ENCODE results near the gene S1PR3.

Gene S1PR3

DNA sequence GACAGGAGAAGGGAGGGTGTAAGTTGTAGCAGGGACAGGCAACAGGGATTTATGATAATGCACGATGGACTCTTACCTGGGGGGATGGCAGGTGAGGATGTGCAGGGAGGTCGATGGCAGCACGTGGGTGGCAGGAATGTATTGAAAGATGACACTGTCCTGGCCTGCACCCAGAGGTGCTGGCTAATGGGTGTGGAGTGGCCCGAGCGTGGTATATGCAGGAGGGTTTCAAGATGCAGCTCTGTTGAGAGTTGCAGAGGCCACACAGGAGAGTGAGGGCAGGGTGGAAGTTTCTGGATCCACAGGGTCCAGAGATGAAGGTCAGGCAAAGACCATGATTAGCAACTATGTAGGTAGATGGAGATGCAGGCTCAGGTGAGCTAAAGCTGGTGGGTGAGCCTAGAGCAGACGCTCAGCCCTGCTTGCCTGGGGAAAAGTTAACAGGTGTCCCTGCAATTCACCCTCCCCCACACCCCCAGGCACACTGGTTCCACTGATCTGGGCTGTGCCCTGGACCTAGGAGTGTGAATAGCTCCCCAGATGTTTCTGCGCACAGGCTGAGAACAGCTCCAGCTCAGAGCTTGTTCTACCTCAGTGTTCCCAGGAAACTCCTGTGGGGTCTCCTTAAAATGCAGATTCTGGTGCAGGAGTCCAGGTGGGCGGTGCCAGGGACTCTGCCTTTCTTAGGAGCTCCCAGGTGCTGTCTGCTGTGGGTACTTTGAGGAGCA is 21.5 kb upstream of the S1PR3 start:
- no peak for DNase-seq

DNA sequence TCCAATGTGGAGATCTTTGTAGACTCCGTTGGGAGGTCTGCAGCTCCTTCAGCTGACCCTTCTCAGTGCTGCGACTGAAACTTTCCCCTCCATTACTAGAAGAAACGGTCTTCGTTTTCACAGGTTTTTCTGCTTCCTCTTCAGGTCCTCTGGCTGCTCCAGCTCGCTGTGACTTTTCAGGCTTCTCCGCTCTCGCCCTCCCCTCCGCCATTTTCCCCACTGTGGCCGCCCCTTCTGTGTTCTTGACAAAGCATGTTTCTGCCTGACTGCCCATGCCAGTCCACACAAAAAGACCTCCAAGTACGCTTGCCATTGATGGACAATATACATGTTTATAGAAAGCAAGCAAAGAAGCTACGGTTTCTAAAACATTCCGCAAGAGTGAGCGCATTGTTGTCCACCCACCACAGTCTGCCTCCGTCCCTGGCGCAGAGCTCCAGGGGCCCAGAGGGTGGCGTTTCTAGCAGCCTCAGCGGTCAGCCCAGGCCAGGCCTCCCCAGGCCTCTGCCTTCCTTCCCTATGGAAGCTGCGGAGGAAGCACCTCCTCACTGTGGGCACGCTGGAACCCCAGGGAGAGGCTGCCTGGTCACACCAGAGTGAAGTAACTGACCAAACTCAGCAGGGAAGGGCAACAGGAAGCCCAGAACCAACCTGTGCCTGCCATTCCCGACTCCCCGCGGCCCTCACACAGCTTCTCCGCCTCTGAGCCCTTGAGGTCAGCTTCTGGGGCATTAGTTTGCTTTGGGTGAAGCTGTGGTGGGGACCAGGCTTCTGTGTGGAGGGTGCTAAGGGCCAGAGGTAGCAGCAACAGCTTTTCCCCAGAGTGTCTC is 19.9 kb upstream of the S1PR3 start:
- no peak for DNase-seq

- no peak for DNase-seq
Measured at GRCh38 chr9:88972401-88972800, 18.9 kb upstream of the S1PR3 start.

GRCh38 chr9:88973281-88974045 is 17.8 kb upstream of the S1PR3 start:
- DNase-seq = no peak

- no peak for DNase-seq
Measured at GRCh38 chr9:88974641-88975040, 16.6 kb upstream of the S1PR3 start.

- no peak for DNase-seq
Measured at GRCh38 chr9:88975966-88976889, 15.0 kb upstream of the S1PR3 start.

DNA sequence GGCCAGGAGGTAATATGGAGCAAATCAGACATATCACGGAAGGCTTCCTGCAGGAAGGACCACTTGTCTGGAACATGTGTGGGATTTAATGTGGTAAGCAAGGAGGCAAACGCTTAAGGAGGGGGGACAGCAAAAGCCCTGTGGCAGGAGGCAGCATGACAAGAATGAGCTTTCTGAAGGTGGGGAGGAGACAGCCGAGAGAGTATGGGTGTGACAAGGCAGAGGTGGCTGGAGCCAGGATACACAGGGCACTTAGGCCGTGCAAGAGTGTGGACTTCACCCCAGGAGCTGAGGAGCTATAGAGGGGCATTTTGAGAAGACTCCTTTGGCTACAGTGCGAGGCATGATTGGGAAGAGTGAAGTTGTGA is 14.4 kb upstream of the S1PR3 start:
- no peak for DNase-seq

- DNase-seq = no peak
Measured at GRCh38 chr9:88978034-88978433, 13.2 kb upstream of the S1PR3 start.

DNA sequence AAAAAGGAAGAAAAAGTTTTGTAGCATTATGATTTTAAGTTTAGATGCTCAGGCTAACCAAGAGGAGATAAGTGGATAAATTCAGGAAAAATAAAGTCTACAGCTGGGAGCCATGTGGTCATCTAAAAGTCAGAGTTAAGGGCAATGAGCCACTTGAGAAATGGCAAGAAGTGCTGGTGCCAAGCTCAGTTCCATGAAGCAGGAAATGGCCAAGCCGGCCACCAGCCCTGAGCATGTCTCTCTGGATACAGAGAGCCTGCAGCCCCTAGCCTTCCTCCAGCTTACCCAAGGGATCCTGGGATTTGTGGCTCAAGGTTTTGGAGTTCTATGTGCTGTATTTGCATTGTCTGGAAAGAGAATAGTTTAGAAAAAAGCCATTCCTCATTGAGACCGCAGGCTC is 12.2 kb upstream of the S1PR3 start:
- no peak for DNase-seq

GRCh38 chr9:88979791-88980190 is 11.5 kb upstream of the S1PR3 start:
- no peak for DNase-seq

GRCh38 chr9:88980740-88981203 is 10.5 kb upstream of the S1PR3 start:
- DNase-seq = no peak

DNA sequence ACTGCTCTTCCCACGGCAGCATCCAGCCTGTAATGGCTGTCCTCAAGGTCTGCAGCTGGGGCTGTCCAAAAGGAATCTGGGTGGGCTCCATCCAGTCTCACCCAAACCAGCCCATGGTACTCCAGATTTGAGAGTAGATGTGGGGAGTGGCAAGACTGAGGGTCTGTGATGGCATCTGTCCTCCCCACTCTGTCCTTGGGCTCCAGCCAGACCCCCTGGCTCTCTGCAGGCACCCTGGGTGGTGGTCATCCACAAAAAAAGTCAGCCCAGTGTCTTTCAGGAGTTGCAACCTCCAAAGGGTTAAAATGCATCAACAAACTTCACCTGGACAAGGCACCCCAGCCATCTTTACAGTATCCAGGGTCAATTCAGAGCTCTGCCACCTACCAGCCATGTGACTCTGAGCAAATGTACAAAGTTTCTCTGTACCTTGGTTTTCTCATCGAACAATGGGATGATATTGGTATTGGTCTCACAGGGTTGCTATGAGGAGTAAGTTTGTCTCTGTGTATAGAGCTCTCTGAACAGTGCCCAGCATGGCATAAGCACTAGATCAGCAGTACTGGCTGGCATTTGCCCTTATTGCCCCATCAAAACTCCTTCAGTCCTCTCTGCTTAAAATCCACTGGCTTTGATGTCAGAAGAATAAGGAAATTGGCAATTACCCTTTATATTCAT is 7.3 kb upstream of the S1PR3 start:
- no peak for DNase-seq

GRCh38 chr9:88984543-88984883 is 6.8 kb upstream of the S1PR3 start:
- DNase-seq = no peak

DNA sequence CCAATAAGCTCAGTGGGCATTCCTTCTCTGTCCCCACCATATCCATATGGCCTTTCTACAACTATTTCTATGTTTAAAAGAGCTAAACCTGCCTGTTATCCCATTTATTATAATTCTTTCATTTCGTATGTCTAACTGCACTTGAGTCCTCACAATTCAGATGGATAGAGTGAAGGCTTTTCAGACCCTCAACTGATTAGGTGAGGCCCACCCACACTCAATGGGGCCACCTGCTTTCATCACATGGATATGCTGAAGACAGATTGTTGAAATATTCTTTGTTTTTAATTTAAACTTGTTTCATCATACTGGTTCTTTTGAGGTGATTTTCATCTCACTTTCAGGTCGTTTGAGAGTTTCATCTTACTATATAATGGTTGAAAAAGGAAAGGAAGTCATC is 5.7 kb upstream of the S1PR3 start:
- no peak for DNase-seq

DNA sequence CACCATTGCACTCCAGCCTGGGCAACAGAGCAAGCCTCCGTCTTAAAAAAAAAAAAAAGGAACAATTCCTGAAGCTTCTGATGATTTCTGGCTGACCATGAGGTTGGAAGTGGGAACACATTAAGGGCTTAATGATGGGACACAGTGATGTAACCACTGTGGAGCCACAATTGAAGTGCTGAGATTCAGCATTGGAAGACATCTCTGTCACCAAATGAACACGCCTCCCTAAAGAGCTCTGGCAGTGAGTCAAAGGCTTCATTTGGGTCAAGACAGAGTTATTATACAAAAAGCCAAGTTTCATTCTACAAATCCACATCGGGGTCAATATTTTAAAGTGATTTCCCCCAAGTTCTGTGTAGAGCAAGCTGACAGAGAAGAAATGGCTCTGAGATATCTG is 4.5 kb upstream of the S1PR3 start:
- no peak for DNase-seq

- no peak for DNase-seq
Measured at GRCh38 chr9:88987661-88988060, 3.6 kb upstream of the S1PR3 start.

DNA sequence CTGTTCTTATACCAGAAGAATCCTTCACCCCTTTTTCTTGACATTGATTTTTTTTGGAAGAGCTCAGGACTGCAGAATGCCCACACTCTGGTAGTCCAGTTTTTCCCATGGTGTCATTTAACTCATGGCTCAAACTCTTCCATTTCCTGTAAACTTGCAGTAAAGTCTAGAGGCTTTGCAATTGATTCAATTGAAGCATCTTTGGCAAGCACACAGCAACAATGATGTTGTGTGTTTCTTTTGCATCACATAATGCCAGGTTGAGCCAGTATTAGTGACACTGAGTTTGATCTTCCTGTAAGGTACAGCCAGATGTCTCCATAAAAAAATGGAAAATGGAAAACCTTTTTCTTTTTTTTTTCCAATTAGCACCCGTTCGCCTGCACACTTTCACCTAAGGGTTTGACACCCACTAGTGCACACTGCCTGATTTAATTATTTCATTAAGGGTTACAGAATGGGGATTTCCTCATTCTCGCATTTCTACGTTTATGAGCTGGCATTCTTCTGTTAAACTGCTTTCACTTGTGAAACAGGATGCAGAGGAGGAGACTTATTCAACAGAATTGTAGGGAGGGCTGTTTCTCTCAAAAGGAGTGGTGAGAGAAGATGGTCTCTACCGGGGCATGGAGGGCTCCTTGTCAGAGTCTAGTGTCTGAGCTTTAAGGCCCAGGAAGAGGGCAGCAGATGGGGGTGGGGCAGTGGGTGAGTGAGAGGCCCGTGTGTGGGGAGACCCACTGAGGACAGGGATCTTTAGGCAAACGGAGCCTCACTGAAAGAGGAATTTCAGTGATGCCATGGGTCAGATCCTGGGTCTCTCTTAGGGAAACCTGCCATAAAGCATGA is 2.2 kb upstream of the S1PR3 start:
- DNase-seq = no peak

GRCh38 chr9:88990041-88990728 is 1.1 kb upstream of the S1PR3 start:
- DNase-seq = no peak

- no peak for DNase-seq
Measured at GRCh38 chr9:88990729-88991065, 571 bp upstream of the S1PR3 start.

- no peak for DNase-seq
Measured at GRCh38 chr9:88992556-88992955, 1.3 kb downstream of the S1PR3 start.

DNA sequence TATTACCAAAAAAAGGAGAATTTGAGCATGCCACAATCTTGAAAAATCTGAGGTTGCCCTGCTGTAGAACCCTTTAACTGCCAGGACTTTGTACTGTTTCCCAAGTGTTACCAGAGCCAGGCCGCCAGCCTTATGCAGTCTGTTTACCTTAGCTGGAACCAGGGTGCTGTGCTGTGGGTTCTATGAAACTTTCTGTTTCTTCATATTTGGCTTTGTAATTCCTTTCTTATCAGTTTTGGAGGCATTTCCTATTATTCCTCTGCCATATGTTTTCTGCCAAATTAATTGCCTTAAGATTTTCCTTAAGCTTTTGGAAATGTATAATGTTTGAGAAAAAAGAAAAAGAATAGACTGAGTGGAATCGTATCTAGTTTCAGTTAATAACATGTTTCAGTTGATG is 2.1 kb downstream of the S1PR3 start:
- no peak for DNase-seq

All from DMS 273 treated with DMSO at 0.1 percent for 48 hours (cell line).